HG03095 (cell line): Measurements from ENCODE around the gene TMTC2.

Source experiments
- ATAC-seq: cut with Tn5 transposase; IDR thresholded peaks from one replicate; pipeline ENCODE4 v1.9.1; 2021; ENCODE audit warnings: moderate library complexity; ENCODE audit not compliant: unreplicated experiment

The TMTC2 gene

GRCh38 chr12:83172866-83173649 is 486.4 kb downstream of the TMTC2 start:
- no peak for ATAC-seq

- no peak for ATAC-seq
Observed at GRCh38 chr12:83179999-83180398, 493.3 kb downstream of the TMTC2 start.

GRCh38 chr12:83181074-83181473 is 494.4 kb downstream of the TMTC2 start:
- no peak for ATAC-seq

GRCh38 chr12:83183132-83183531 is 496.4 kb downstream of the TMTC2 start:
- ATAC-seq: no peak
